Inflammatory macrophage treated with lipopolysaccharide for 4 hours (primary cell): ENCODE results near the gene DEFB124.
"Not testable (repeated sequence)": the region's sequence is repeated elsewhere in the genome, so short reads cannot be mapped to it uniquely, and the experiment has no call there.

Source experiments
- DNase-seq: peaks from one replicate; pipeline ENCODE4 v3.0.0-alpha.2; 2020

Gene DEFB124

DNA sequence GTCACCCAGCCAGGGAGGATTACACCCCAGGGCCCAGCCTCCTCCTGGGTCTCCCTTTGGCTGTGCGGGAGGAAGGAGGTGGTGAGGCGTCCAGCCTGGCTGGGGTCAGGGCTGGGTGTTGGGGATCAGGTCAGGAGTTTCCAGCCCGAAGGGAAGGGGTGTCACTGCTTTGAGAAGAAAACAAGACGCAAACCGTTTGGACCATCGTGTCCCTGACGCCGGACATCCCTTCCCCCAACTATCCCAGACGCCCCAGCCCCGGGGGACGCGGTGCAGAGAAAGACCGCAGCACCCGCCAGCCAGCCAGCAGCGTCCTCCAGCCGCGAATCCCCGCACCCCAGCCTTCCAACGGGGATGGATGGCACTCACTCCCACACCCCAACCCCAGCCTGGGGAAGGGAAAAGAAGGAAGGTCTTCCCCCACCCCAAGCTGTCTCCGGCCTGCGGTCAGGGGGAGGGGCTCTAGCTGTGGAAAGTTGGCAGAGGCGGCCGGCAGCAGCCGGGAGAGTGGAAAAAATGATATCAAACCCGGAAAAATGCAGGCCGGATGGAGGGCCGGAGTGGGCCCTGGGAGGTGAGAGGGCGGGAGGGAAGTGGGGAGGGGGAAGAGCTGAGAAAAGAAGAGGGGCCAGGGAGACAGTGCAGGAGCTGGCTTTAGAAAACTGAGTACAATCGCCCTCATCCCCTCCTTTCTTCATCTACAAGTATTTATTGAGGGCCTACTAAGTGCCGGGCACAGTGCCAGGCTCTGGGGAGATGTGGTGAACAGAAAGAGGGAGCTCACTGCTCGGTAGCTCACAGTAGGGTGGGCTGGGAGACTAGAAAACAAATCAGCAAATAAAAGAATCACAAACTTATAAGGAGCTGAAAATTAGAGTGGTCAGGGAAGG lies 10.8 kb upstream of the DEFB124 start:
- DNase-seq = no peak

DNA sequence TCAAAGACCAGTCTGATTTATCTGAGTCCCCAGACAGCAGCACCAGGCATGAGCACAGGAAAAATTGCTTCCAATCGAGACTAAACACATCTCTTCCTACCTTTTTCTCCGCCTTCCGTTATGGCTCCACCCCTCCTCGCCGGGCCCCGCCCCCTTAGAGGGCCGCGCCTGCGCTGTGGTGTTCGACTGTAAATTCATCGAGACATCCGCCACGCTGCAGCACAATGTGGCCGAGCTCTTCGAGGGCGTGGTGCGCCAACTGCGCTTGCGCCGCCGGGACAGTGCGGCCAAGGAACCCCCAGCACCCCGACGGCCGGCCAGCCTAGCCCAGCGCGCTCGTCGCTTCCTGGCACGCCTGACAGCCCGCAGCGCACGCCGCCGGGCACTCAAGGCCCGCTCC lies 9.1 kb upstream of the DEFB124 start:
- no peak for DNase-seq

DNA sequence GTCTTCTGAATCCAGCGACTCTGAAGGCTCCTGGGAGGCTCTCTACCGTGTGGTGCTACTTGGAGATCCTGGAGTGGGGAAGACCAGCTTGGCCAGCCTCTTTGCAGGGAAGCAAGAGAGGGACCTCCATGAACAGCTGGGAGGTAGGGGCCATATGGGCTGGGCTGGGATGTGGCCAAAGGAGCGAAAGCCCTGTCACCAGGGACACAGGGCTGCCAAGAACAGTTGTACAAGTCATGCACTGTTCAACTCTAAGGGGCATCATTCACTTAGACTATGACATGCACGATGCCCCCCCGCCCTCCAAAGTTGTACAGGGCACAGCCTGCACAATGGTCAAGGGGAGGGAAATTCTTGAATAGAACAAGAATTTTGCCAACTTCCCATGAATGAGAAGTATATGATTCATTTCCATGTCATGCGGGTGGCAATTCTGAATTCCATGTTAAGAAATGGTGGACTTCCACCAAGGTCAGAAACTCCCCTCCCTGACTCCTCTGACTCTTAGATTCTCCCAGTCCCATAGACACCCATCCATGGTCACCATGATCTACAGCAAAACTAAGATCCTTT lies 1.8 kb upstream of the DEFB124 start:
- DNase-seq = peak; percentile 26

DNA sequence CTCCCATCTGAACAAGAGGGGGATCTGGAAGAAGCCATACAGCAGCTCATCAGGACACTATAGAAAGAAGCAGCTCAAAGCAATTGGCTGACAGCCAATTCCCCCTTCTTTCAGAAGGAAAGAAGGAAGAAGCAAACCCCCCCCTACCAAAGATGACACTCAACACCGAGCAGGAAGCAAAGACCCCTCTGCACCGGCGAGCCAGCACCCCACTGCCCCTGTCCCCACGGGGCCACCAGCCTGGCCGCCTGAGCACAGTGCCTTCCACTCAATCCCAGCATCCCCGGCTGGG lies 1.3 kb upstream of the DEFB124 start:
- DNase-seq = no peak

DNA sequence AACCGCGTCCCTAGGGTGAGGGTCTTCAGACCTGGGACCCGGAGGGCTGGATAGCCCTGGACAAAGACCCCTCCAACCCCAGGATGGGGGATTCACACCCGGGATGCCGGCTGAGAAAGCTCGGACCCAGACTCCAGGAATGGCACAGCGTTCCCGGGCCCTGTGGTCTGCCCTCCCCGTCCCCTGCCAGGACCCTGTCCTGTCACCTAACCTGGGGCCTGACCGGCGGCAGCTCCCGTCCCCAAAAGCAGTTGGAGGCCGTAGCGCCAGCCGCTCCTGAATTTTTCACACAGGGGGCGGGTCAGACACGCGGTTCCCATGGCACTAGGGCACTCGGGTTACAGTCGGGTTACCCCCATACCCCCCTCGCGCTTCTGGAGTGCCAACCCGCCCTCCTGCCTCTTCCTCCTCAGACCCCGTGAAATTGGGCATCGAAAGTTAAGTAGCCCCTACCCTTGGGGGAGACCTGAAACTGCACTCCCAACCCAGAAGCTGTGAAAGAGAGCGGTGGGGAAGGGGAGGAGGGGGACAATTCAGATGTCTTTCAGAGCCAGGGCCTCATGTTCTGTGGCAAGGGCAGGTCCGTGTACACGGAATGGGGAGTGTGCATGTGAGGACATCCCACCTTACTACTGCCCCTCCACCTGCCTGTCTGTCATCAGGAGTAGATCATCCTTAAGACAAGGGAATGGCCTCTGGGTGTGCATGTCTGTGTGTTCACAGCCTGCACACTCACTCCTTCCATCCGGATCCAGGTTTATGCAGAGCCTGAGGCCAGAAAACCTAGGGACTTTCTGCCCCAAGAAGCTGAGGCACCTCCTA lies 756 bp upstream of the DEFB124 start:
- DNase-seq = no peak

DNA sequence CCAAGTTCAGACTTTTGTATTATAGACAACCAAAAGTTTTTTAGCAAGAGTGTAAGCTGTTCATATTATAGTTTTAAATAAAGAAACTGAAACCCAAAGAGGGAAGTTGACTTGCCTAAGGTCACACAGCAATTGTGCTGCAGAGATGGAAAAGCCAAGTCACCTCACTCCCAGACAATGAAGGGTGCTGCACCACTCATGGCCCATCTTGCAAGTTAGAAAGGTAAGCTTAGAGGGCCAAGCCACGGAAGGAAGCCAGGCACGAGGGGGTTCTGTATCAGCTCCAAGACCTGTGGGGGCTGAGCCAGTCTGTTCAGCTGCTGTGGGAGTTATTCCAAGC lies 860 bp downstream of the DEFB124 start:
- DNase-seq = peak; percentile 72

DNA sequence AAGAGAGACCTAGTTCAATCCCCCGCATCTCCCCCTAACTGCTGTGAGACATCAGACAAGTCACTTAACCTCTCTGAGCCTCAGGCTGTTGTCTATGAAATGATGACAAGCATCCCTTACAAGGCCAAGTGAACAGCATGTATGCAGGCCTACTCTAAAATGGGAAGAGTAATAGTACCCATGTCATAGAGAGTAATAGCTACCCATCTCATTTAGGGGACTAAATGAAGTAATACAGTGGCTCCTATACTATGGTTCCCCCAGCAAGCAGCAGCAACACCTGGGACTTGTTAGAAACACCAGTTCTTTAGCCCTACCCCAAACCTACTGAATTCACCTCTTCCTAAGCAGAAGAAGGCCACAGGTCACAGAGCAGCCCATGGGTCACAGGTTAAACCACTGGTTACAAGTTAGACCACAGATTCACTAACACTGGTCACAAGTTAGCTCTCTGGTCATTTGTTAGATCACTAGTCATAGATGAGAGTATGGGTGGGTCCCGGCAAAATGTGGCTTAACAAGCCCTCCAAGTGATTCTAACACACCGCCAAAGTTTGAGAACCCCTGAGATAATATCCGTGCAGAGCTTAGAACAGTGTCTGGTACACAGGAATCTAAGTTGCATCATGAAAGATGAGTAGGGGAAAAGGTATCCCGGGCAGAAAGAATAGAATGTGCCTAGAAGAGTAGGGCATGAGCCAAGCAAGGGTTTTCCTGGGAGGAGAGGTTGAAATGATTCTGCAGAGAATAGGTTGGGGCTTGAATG lies 1.4 kb downstream of the DEFB124 start:
- no peak for DNase-seq

DNA sequence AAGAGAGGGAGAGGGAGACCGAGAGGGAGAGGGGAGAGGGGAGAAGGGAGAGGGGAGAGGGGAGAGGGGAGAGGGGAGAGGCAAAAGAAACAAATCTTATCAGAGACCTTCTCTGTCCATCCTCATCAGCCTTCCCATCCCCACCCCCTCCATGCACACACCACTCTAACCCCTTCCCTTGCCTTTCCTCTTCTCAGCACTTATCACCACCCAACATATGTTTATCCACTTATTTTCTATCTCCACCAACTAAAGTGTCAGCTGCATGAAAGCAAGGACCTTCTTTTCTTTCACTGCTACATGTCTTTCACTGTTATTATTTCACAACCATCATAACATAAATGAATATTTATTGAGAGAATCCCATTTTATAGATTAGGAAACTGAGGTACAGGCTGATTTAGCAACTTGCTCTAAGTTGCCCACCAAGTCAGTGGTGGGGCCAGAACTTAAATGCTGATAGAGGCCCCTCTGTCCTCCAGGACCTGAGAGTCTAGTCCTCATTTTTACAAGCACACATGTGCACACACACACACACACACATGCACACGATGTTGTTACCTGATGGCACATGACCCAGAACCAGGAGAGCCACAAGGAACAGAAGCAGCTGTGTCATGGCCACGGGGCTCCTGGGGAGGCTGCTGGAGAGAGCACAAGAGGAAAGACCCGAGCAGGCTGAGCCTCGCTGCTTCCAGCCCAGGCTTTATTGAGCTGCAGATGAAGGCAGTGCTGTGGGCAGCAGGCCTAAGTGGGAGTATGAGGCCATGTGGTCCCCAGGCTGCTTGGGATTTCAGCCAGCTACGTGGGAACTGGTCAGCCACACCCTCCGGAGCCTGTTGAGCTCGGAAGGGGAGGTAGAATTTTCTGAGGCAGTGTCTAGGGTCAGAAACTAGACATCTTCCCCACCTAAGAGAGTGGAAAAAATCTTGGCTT lies 2.3 kb downstream of the DEFB124 start:
- DNase-seq = no peak

DNA sequence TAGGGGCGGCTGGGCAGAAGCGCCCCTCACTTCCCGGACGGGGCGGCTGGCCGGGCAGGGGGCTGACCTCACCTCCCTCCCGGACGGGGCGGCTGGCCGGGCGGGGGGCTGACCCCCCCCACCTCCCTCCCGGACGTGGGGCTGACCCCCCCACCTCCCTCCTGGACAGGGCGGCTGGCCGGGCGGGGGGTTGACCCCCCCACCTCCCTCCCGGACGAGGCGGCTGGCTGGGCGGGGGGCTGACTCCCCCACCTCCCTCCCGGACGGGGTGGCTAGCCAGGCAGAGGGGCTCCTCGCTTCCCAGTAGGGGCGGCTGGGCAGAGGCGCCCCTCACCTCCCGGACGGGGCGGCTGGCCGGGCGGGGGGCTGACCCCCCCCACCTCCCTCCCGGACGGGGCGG lies 4.0 kb downstream of the DEFB124 start:
- DNase-seq = not testable (repeated sequence)

DNA sequence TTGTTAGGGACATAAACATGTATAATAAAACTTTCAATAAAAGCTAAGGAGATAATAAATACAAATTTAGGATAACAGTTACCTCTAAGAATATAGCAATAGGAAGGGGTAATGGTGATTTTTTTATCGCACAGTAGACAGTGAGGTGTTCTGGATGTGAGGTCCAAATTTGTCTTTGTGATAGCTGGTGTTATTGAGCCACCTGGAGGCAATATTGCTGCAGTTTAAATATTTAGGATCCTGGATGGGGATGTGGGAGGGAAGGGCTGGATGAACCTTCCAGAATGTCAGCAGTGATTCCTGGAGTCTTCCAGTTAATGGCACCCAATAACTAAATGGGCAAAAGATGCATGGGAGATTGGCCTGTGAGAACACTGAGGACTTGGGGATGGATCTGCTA lies 20.6 kb downstream of the DEFB124 start:
- no peak for DNase-seq

DNA sequence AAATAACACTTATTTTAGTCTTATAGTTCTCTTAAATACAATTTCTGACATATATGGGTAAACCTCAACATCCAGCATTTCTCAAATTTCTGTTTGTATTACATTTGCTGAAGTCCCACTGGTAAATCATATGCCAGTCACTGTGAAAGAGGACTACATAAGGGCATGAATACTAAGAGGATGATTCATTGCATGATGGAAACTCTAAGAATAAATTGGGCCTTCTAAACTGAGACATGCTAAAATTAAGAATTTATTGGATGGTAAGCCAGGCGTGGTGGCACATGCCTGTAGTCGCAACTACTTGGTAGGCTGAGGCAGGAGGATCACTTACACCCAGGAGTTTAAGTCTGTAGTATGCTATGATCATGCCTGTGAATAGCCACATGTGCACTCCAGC lies 22.4 kb downstream of the DEFB124 start:
- DNase-seq = no peak

DNA sequence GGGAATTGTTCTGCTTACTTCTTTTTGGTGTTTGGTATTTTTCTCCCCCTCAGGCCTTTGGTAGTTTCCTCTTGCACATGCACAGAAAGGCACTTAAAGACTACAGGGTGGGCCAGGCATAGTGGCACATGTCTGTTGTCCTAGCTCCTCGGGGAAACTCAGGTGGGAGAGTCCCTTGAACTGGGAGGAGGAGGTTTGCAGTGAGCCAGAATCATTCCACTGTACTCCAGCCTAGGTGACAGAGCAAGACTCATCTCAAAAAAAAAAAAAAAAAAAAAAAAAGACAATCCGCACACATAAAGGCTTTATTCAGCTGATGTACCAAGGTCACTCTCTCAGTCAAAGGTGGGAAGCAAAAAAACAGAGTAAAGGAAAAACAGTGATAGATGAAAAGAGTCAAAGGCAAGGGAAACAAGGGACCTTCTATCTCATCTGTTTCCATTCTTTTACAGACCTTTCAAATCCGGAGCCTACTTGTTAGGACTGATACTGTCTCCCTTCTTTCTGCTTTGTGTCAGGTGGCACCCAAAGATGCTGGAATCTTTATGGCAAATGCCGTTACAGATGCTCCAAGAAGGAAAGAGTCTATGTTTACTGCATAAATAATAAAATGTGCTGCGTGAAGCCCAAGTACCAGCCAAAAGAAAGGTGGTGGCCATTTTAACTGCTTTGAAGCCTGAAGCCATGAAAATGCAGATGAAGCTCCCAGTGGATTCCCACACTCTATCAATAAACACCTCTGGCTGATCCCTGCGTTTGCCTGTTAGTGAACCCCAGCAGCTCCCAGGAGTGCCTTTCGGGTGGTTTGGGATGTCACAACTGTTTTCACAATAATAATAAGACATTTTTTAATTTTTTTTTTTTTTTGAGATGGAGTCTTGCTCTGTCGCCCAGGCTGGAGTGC lies 25.2 kb downstream of the DEFB124 start:
- DNase-seq = no peak

DNA sequence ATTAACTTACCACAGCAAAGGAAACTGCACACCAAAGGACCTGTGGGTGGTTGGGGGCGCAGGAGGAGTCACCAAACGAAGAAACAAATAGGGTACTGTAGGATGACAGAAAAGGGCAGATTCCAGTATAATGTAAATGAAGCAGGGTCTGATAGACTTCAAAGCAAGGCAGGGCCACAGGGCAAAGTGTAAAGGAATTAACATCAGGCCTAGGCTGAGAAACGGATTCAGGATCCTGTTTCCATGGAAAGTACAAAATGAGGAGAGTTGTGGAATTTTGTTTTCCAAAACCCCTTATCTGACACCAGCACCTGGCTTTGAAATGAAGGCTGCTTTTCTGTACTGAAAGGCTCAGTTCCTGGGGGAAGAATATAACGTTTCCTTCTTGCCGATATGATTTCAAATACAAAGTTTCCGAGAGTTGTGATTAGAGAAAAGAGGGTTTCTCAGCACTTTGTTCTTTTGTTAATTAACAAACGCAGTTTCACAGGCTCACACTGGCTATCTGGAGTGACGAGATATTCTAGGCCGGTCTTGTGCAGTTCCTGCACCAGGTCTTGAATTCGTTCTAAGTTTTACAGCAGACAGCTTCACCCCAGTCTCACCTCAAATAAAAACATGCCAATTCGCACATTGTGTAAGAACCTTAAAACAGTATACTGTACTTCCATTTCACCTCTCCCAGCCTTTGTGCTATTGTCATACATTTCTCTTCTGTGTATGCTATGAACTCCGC lies 28.7 kb downstream of the DEFB124 start:
- no peak for DNase-seq

DNA sequence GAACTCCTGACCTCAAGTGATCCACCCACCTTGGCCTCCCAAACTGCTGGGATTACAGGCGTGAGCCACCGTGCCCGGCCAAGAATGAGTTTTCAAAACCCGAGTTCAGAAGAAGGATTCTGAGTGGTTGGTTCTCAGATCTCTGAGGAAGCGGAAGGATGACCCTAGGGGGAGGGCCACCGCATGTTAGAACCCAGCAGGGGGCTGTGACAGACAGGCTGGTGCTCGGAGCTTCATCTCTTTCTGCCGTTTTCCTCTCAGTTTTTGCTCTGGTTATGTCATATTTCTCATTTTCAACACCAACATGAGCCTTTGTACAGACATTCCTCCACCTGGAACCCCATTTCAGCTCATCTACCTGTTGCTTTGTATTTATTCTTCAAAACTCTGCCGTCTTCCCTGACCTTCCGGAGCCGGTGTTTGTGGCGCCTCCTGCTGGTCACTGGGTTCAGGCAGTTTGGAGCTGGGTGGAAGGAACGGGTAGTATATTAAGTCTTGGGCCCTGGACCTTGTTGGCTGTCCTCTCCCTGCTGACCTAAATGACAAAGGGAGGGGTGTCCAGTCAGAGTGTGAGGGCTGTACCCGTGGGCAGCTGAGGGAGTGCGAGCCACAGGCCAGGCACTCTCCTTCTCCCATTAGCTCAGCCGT lies 34.8 kb downstream of the DEFB124 start, which contains the start of gene DEFB123:
Gene DEFB123 (plus strand): TSS at position 621 of the 648 bp plus-strand sequence. CDS start 67 bp downstream, outside the sequence.
- no peak for DNase-seq

DNA sequence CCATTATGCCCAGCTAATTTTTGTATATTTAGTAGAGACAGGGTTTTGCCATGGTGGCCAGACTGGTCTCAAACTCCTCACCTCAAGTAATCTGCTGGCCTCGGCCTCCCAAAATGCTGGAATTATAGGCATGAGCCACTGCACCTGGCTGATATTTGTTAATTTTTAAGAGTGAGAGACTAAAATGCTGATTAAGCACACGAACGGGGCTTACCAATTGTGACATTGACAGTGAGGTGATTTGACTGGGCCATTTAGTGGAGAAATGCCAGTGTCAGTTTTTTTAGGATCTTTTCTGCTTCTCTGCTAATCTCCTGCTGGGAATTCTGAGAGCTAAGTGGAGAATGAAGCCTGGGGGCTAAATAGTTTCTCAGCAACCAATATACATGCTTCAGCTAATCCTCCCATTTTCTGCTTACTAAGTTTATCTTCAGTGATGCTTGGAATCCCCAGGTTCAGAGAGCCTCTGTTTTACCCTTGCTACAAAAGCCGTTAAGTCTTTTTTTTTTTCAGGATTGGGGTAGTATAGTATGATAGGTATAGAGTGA lies 44.3 kb downstream of the DEFB124 start:
- DNase-seq = no peak

DNA sequence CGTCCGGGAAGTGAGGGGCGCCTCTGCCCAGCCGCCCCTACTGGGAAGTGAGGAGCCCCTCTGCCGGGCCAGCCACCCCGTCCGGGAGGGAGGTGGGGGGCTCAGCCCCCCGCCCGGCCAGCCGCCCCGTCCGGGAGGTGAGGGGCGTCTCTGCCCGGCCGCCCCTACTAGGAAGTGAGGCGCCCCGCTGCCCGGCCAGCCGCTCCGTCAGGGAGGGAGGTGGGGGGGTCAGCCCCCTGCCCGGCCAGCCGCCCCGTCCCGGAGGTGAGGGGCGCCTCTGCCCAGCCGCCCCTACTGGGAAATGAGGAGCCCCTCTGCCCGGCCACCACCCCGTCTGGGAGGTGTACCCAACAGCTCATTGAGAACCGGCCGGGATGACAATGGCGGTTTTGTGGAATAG lies 47.4 kb downstream of the DEFB124 start:
- not testable (repeated sequence) for DNase-seq

DNA sequence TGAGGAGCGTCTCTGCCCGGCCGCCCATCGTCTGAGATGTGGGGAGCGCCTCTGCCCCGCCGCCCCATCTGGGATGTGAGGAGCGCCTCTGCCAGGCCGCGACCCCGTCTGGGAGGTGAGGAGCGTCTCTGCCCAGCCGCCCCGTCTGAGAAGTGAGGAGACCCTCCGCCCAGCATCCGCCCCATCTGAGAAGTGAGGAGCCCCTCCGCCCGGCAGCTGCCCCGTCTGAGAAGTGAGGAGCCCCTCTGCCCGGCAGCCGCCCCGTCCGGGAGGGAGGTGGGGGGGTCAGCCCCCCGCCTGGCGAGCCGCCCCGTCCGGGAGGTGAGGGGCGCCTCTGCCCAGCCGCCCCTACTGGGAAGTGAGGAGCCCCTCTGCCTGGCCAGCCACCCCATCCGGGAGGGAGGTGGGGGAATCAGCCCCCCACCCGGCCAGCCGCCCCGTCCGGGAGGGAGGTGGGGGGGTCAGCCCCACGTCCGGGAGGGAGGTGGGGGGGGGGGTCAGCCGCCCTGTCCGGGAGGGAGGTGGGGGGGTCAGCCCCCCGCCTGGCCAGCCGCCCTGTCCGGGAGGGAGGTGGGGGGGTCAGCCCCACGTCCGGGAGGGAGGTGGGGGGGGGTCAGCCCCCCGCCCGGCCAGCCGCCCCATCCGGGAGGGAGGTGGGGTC lies 47.9 kb downstream of the DEFB124 start:
- not testable (repeated sequence) for DNase-seq

DNA sequence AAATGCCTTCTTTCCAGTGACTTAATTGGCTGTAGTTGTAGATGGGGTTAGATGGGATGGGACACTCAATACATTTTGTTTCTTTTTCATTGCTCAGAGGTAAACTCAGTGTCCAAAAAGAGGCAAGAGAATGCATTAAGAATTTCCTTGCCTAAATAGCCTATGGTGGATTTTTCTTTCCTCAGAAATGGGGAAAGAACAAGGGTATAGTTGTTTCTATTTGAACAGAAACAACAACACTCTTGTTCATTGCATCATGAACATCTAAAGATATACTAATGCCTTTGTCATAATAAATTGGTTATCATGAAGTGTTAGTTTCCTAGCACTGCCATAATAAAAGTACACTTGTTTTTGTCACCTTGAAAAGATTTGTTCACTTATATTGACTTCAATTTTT lies 49.1 kb downstream of the DEFB124 start:
- no peak for DNase-seq

DNA sequence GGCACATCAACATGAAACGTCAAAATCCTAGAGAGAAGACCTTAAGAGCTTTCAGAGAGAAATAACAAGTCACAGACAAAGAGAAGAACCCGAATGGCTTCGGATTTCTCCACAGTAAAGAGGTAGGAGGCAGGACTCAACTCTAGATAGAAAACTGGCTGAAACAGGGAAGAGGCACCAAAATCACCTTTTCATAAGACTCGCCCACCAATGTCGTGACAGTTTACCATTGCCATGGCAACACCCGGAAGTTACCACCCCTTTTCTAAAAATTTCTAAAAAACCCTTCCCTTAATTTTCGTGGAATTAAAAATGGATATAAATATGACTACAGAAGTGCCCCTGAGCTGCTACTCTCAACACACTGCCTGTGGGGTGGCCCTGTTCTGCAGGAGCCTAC lies 56.6 kb downstream of the DEFB124 start:
- DNase-seq = no peak
